NCI-H1694 treated with DMSO at 0.1 percent for 48 hours (cell line): ENCODE measurements around the gene NOTCH2.
A peak's percentile ranks its signal among the peaks of the same experiment; 100 is the strongest.

Experiments
- DNase-seq: peaks from one replicate; lab custom pipeline; 2025; lab: John Stamatoyannopoulos, UW

NOTCH2 gene

DNA sequence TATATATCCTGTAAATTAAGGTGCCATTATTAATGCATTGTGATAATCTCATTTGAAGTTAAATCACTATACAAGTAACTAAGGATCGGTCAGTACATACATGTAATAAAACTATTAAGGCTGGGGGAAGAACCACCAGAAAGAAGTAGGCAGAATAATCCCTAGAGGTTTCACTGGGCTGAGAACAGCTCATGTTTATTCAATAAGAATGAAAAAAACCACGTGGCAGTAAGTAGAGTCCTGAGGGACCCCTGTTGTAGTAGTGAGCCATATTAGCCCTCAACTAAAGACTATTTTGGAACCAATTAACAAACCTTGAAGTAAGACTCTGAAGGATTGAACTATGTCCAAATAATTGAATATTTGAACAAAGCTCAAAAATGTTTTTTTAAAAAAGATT lies 126.2 kb downstream of the NOTCH2 start:
- DNase-seq: no peak

GRCh38 chr1:119941392-119941791 lies 128.1 kb downstream of the NOTCH2 start:
- no peak for DNase-seq

- no peak for DNase-seq
These were observed 128.8 kb downstream of the NOTCH2 start for GRCh38 chr1:119940697-119941096.

DNA sequence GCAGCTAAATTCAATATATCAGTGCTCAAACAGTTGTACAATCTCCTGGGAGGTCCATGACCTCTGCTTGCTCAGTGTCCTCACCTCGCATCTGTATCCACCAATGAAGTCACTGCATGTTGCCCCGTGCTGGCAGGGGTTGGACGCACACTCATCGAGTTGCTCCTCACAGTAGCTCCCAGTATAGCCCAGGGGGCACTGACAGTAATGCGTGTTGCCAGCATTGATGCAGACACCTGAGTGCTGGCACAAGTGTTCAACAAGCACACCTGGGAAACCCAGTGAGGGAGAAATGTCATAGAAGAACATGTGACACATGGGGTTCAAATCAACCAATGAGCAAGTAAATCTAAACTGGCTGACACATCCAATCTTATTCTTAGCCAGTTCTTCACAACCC lies 132.3 kb downstream of the NOTCH2 start:
- DNase-seq: no peak

- no peak for DNase-seq
These were observed 133.5 kb downstream of the NOTCH2 start for GRCh38 chr1:119935915-119936314.

DNA sequence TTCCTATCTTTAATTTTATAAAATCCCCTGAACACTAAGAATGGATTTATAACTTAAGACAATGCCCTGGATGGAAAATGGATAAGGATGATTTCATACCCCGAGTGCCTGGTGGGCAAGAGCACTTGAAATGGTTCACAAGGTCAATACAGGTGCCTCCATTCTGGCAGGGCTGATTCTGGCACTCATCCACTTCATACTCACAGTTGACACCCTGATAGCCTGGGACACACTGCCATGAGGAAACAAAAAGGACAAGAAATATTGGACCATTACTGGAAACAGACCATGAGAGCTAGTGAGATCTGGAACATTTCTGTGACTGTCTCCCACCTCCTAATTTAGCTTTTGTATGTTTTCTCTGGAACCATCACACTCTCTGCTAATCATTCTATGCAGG lies 134.1 kb downstream of the NOTCH2 start:
- no peak for DNase-seq

DNA sequence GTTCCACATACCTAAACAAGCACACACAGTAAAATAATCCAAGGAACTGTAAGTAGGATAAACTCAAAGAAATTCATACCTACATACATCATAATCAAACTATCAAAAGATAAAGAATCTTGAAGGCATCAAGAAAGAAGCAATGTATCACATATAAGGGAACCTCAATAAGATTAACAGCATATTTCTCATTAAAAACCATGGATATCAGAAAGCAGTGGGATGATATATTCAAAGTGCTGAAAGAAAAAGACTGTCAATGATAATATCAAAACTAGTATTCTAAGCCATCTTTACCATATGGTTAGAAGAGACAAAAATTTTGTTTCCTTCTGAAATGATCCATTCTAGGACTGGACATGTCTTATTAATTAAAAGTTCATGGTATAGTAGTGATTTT lies 136.1 kb downstream of the NOTCH2 start:
- no peak for DNase-seq

- DNase-seq: no peak
These were observed 139.7 kb downstream of the NOTCH2 start for GRCh38 chr1:119929643-119930315.

DNA sequence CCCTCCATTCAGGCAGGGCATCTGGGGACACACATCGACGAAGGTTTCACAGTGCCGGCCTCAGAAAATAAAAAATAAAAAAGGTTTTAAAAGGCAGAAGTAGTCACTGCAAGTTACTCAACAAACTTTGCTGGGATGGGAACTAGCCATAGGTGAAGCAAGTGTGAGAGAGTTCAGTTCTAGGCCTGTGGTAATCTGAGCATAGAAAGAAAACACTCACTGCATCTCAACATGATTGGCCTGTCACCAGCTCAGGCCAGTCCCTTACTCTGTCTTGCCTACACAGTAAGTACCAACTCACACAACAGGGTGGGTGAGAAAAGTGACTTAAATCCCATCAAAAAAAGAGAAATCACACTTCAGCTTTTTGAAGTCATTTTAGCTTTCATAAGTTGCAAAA lies 142.9 kb downstream of the NOTCH2 start:
- no peak for DNase-seq

DNA sequence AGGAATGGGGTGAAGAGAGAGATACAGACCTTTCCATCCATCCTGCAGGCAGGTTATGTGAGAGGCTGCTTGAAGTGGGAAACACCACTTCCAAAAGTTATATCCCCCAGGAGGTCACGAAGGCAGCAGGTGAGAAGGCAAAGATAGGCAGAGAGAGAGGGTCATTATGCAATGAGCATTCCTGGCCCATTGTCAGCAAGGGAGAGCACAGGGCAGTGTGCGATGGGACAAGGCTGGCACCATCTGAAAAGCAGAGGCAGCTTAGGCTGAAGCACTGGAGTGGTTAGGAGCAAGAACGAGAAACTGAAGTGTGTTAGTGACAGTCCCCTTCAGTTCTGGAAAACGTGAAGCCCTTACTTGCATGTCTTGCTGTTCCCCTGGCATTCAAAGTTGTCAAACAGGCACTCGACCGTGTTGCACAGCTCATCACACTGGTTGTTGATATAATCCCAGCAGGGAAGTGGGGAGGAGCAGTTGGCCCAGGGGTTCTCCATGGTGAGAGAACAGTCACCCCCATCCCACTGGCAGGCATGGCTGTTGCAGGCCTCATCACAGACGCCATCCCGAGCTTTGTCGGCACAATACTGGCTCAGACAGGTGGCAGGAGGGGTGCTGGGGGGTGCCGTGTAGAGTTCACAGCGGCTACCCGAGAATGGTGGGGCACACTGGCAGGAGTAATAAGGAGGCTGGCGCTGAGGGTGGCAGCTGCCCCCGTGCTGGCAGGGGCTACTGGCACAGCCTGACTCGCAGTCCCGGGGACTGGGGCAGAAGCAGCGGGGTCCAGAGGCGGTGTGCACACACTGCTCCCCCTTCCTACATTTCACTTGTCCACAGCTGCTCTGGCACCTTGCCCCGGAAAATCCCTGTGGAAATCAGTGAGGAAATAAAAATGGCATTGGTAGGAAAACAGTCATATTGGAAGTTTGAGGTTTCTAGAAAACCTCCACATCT lies 144.2 kb downstream of the NOTCH2 start:
- no peak for DNase-seq

DNA sequence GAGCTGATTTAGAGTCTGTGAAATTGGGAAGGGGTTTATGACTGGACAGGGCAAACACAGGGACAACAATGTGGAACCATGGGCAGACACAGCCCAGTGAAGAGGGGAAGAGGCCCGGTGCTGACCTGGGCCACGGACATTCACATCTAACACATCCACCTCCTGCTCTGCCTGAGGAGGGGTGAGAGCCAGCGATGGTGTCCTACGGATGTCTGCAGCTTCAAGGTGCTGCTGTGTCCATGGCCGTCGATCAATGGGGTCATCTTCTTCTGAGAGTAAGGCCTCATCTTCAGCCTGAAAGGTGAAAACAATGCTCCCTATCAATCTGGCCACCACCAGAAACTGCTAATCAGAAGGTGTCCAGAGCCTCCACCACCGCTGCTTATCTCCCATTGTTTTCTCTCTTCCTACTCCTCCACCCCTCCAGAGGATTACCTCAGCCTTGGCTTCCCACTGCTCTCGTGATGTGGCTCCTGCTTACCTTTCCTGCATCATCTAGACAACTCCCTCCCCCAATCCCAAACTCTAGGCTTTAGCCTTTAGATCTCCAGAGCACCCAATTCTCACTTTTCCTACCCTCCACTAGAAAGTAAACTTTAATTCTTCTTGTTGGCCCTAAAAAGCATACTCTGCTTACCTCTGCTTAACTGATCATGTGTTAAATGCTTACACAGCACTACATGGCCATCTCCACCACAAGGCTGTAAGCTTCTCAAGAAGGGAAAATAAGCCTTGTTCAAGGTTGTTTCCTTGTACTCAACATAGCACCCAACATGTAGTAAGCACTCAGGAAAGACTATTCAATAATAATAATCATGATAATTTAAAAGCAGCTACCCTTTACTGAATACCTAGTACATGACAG lies 149.1 kb downstream of the NOTCH2 start:
- no peak for DNase-seq

GRCh38 chr1:119919241-119919640 lies 150.2 kb downstream of the NOTCH2 start:
- no peak for DNase-seq

GRCh38 chr1:119918301-119918700 lies 151.2 kb downstream of the NOTCH2 start:
- DNase-seq: no peak

GRCh38 chr1:119917304-119918055 lies 152.0 kb downstream of the NOTCH2 start:
- DNase-seq: no peak

- DNase-seq: no peak
These were observed 153.9 kb downstream of the NOTCH2 start for GRCh38 chr1:119915517-119915916.

GRCh38 chr1:119914071-119914470 lies 155.4 kb downstream of the NOTCH2 start:
- no peak for DNase-seq

DNA sequence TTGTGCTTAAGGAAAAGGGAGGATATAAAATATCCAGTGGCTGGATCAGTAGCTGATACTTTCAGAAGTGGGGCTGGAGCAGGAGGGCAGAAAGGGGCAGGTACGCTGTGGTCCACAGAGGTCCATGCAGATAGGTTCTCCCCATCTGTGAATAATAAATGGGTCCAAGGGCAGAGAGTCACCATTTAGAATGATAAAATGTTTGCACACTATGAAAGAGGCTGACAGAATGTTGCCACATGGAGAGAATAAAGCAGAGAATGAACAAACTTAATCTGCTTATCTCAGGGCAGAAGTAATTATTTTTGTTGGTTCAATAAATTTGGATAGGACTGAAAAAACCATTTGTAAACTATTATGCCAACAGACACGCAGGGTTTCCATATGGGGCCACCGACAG lies 156.5 kb downstream of the NOTCH2 start:
- no peak for DNase-seq

DNA sequence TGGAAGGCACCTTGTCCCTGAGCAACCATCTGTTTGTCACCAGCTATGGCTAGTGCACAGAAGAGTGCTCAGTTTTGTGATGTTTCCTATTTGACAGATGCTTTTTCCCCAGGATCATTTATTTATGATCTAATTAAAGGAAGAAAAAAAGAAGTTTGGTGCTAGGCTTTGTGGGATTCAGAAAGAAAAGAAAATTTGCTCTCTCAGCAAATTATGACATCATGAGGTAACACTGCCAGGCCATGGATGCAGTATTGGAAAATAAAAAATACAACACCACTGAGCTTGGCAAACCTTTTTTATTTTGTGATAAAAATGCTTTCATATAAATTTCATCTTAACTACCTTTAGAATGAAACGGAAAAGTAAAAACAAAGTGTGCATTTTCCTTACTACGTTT lies 157.7 kb downstream of the NOTCH2 start:
- DNase-seq: no peak

- no peak for DNase-seq
These were observed 158.8 kb downstream of the NOTCH2 start for GRCh38 chr1:119910618-119911017.

DNA sequence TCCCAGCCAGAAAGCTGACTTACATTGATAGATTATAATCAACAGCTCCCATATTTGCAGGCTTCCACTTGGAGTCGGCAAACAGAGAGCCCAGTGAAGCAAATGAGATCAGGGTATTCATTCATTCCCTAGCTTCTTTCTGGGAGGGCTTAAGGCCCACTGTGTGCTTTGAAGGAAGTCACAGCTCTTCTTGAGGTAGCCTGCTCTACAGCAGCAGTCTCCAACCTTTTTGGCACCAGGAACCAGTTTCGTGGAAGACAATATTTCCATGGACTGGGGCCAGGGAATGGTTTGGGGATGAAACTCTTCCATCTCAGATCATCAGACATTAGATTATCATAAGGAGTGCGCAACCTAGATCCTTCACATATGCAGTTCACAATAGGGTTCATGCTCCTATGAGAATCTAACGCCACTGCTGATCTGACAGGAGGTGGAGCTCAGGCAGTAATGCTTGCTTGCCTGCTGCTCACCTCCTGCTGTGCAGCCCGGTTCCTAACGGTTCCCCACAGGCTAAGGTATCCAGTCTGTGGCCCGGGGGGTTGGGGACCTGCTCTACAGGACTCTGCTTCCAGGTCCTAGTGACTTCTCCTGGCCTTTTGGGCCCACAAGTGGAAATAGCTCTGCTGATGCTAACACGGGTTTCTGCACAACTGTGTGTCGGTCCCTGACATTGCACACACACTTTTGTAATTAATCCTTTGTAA lies 159.4 kb downstream of the NOTCH2 start:
- no peak for DNase-seq

- DNase-seq: peak; percentile 25
These were observed 160.8 kb downstream of the NOTCH2 start for GRCh38 chr1:119908661-119909060.
